ENCODE results near the gene CEP131.

DNA sequence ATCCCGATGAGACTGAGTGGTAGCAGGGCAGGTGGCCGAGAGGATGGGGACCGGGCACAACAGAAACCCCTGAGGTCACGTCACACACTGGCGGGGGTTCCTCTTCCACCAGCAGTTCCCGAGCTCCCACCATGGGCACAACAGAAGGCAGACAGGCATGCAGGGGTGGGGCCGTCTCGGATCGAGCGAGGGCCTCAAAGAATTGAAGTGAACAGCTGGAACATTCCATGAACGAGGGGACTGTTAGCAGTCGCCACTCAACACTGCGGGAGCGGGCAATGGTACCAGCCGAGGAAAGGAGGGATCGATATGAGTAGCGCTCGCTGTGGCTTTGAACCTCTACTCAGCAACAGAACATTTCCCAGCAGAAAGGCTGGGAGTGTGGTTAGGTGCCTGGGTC is 5.3 kb downstream of the CEP131 start:
- TF ChIP-seq, protein P1, sequence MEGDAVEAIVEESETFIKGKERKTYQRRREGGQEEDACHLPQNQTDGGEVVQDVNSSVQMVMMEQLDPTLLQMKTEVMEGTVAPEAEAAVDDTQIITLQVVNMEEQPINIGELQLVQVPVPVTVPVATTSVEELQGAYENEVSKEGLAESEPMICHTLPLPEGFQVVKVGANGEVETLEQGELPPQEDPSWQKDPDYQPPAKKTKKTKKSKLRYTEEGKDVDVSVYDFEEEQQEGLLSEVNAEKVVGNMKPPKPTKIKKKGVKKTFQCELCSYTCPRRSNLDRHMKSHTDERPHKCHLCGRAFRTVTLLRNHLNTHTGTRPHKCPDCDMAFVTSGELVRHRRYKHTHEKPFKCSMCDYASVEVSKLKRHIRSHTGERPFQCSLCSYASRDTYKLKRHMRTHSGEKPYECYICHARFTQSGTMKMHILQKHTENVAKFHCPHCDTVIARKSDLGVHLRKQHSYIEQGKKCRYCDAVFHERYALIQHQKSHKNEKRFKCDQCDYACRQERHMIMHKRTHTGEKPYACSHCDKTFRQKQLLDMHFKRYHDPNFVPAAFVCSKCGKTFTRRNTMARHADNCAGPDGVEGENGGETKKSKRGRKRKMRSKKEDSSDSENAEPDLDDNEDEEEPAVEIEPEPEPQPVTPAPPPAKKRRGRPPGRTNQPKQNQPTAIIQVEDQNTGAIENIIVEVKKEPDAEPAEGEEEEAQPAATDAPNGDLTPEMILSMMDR (IDR thresholded peaks at IDR 0.05): no peak
- no peak for TF ChIP-seq POLR2A (IDR thresholded peaks at IDR 0.05)
